Rectal smooth muscle tissue (tissue), 1 donor: ENCODE results near the gene DACH1.

ENCODE experiments used
- H3K27ac ChIP-seq: one replicate; pipeline ENCODE4 v1.7.0; 2013; ENCODE audit warnings: low read depth, low read length, inconsistent platforms
- H3K27me3 ChIP-seq: one replicate; pipeline ENCODE4 v1.7.0; 2013; ENCODE audit warnings: low read length; ENCODE audit not compliant: control insufficient read depth, insufficient read depth
- H3K36me3 ChIP-seq: one replicate; pipeline ENCODE4 v1.7.0; 2013; ENCODE audit warnings: low read length; ENCODE audit not compliant: control insufficient read depth, insufficient read depth
- H3K4me1 ChIP-seq: one replicate; pipeline ENCODE4 v1.7.0; 2013; ENCODE audit warnings: low read length; ENCODE audit not compliant: control insufficient read depth, insufficient read depth
- H3K4me3 ChIP-seq: one replicate; pipeline ENCODE4 v1.7.0; 2013; ENCODE audit warnings: low read length
- H3K9ac ChIP-seq: one replicate; pipeline ENCODE4 v1.7.0; 2013; ENCODE audit warnings: low read length

The DACH1 gene

DNA sequence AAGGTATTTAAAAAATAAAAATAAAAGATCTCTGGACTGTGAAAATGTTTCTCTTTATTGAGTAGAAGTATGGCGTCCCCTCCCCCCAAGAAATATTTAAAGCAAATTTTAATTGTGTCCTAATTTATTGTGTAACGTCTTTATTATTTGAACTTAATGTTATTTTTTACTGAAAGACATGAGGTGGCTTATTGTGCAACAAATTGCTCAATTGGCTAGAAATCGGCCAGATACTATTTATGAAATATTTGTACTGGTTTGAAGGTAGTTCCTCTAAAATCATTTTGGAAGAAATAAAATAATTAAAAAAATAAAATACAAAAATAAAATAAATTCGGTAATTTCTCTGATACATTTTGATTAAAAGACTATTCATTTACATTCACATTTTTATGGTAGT is 162.3 kb downstream of the DACH1 start:
- no peak overlapping the region for H3K27ac ChIP-seq
- H3K4me1 ChIP-seq, result no peaks in the 10 kb centered on the region
- no peaks in the 10 kb centered on the region for H3K36me3 ChIP-seq
- H3K4me3 ChIP-seq, result no peak overlapping the region
- H3K9ac ChIP-seq, result no peak overlapping the region
- no peaks in the 10 kb centered on the region for H3K27me3 ChIP-seq

DNA sequence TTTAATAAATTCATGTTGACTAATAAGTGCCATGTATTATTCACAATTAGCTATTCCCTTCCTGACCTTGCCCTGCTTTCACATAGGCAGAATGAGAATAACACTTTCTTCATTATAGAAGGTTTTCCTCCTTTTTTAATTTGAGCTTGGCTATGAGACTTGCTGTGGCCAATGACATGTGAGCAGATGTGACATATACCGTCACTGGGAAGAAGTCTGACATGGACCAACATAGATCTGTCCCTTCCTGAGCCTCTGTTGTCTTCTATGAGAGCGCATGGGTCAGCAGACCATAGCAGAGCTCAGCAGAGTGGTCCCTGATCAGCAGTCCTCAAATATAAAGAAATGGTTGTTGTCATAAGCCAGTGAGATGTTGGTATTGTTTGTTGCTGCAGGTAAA is 163.9 kb downstream of the DACH1 start:
- Histone ChIP-seq H3K36me3 (no peaks in the 10 kb centered on the region), H3K27me3 (no peaks in the 10 kb centered on the region), H3K9ac (no peak overlapping the region), H3K4me3 (no peak overlapping the region), H3K27ac (no peak overlapping the region), H3K4me1 (no peaks in the 10 kb centered on the region)

DNA sequence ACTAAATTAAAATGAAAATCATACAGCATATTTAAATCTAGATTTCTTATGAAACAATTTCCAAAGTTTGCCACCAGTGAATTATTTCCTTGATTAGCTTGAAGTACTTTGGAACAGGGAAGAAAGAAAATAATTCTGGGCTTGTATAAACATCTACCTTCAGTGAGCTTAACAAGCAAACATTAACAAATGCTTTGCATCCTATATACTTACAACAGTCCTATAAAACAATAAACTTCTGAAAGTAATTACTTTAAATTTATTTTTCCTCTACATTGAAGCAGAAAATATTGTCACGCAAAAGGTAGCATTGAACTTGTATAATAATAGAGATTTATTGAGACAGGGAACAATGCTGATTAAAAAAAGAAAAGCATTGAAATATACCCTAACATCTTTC is 164.8 kb downstream of the DACH1 start:
- Histone ChIP-seq H3K9ac (no peak overlapping the region), H3K4me1 (no peaks in the 10 kb centered on the region), H3K27me3 (no peaks in the 10 kb centered on the region), H3K27ac (no peak overlapping the region), H3K36me3 (no peaks in the 10 kb centered on the region), H3K4me3 (no peak overlapping the region)

GRCh38 chr13:71701741-71702140 is 165.3 kb downstream of the DACH1 start:
- Histone ChIP-seq H3K9ac (no peak overlapping the region), H3K36me3 (no peaks in the 10 kb centered on the region), H3K4me3 (no peak overlapping the region), H3K27ac (no peak overlapping the region), H3K4me1 (no peaks in the 10 kb centered on the region), H3K27me3 (no peaks in the 10 kb centered on the region)

- Histone ChIP-seq H3K4me3 (no peak overlapping the region), H3K27me3 (no peaks in the 10 kb centered on the region), H3K9ac (no peak overlapping the region), H3K4me1 (no peaks in the 10 kb centered on the region), H3K27ac (no peak overlapping the region), H3K36me3 (no peaks in the 10 kb centered on the region)
Measured at GRCh38 chr13:71699342-71699741, 167.7 kb downstream of the DACH1 start.

GRCh38 chr13:71695662-71696061 is 171.3 kb downstream of the DACH1 start:
- H3K4me1 ChIP-seq, result no peaks in the 10 kb centered on the region
- H3K27me3 ChIP-seq, result no peaks in the 10 kb centered on the region
- no peak overlapping the region for H3K9ac ChIP-seq
- no peak overlapping the region for H3K4me3 ChIP-seq
- no peak overlapping the region for H3K27ac ChIP-seq
- no peaks in the 10 kb centered on the region for H3K36me3 ChIP-seq

DNA sequence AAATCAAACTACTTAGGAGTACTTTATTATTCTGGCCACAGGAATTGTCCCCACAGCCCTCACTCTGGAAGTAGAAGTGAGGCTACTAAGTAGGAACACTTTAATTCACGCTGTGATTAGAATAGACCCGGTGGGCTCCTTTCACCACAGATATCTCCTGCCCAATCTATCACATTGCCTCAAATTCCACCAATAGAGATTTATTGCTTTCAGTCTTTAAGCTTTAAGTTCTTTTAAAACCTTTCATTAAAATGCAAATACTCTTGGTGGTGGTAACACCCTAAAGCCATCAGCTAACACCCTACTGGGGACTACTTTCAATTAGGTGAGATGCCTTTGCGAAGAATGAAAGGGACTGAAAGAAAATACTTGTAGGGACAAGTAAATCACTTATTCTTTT is 181.9 kb downstream of the DACH1 start:
- H3K9ac ChIP-seq, result no peak overlapping the region

GRCh38 chr13:71681901-71682613 is 184.9 kb downstream of the DACH1 start:
- H3K27ac ChIP-seq, result no peak overlapping the region
- H3K27me3 ChIP-seq, result no peaks in the 10 kb centered on the region
- no peaks in the 10 kb centered on the region for H3K4me1 ChIP-seq
- no peaks in the 10 kb centered on the region for H3K36me3 ChIP-seq
- no peak overlapping the region for H3K4me3 ChIP-seq
- H3K9ac ChIP-seq, result no peak overlapping the region

More for the DNA sequence above, 181.9 kb downstream of the DACH1 start:
- Histone ChIP-seq H3K27ac (no peak overlapping the region), H3K4me3 (no peak overlapping the region), H3K27me3 (no peaks in the 10 kb centered on the region), H3K36me3 (no peaks in the 10 kb centered on the region), H3K4me1 (no peaks in the 10 kb centered on the region)

DNA sequence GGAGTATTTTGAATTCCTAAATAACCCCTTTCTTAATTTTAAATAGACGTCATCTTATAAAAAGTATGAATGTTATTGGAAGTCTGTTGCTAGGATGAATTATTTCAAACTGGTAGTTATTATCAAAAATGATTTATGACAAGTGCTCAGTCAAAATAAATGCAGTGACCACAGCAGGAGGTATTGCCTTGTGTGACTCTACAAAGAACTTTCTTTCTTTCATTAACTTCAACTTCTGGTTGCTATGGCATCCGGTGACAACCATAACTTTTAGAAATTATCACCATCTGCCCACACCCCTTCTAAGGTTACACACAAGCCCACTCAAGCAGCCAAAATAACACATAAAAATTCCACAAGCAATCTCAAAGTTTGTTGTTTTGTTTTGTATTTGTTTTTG is 189.9 kb downstream of the DACH1 start:
- Histone ChIP-seq H3K9ac (no peak overlapping the region), H3K27me3 (no peaks in the 10 kb centered on the region), H3K36me3 (no peaks in the 10 kb centered on the region), H3K4me3 (no peak overlapping the region), H3K4me1 (no peaks in the 10 kb centered on the region), H3K27ac (no peak overlapping the region)

DNA sequence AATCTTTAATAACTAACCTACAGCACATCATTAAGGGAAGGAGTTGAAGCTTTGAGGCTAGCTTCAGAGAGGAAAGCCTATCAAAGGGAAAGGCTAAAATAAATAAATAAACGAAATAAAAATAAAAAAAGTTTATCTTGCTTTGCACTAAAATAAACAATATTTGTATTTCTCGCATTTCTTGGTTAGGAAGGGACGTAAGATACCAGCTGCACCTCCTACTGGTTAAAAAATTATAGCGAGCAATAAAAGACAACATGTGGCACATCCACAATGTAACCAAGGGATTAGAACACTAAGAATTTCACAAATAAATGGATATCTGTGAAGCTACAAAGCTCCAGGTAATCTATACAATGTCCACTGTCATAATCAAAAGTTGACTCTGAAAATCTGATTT is 194.5 kb downstream of the DACH1 start:
- H3K36me3 ChIP-seq, result no peaks in the 10 kb centered on the region
- no peak overlapping the region for H3K4me3 ChIP-seq
- H3K4me1 ChIP-seq, result no peaks in the 10 kb centered on the region
- no peak overlapping the region for H3K9ac ChIP-seq
- H3K27ac ChIP-seq, result no peak overlapping the region
- no peaks in the 10 kb centered on the region for H3K27me3 ChIP-seq

GRCh38 chr13:71663431-71663830 is 203.6 kb downstream of the DACH1 start:
- no peak overlapping the region for H3K9ac ChIP-seq
- H3K36me3 ChIP-seq, result no peaks in the 10 kb centered on the region
- H3K27ac ChIP-seq, result no peak overlapping the region
- H3K4me3 ChIP-seq, result no peak overlapping the region
- H3K4me1 ChIP-seq, result no peaks in the 10 kb centered on the region
- H3K27me3 ChIP-seq, result no peaks in the 10 kb centered on the region

GRCh38 chr13:71661921-71662320 is 205.1 kb downstream of the DACH1 start:
- H3K4me1 ChIP-seq, result no peaks in the 10 kb centered on the region
- H3K36me3 ChIP-seq, result no peaks in the 10 kb centered on the region
- H3K27me3 ChIP-seq, result no peaks in the 10 kb centered on the region
- no peak overlapping the region for H3K27ac ChIP-seq
- no peak overlapping the region for H3K4me3 ChIP-seq
- H3K9ac ChIP-seq, result no peak overlapping the region

- H3K36me3 ChIP-seq, result no peaks in the 10 kb centered on the region
- no peak overlapping the region for H3K4me3 ChIP-seq
- no peak overlapping the region for H3K9ac ChIP-seq
- H3K4me1 ChIP-seq, result no peaks in the 10 kb centered on the region
- no peaks in the 10 kb centered on the region for H3K27me3 ChIP-seq
- H3K27ac ChIP-seq, result no peak overlapping the region
Measured at GRCh38 chr13:71659404-71659803, 207.6 kb downstream of the DACH1 start.
